GM23248 (cell line): Measurements from ENCODE around the gene CARD10.

Source experiments
- EZH2 ChIP-seq: fragments of 200-600 bp; sonication (generic); IDR thresholded peaks from 2 replicates; pipeline ENCODE4 v1.6.1; 2018; ENCODE audit warnings: antibody characterized with exemption, mild to moderate bottlenecking; ENCODE audit not compliant: insufficient read depth, poor library complexity, severe bottlenecking
- EZH2phosphoT487 ChIP-seq: fragments of 200-600 bp; sonication (generic); IDR thresholded peaks from 2 replicates; pipeline ENCODE4 v1.6.1; 2018; ENCODE audit warnings: antibody characterized with exemption, moderate library complexity, mild to moderate bottlenecking, low read depth; ENCODE audit not compliant: insufficient read depth

- TF ChIP-seq EZH2 (no peak), EZH2phosphoT487 (no peak)
Measured at GRCh38 chr22:37508431-37508992, 10.7 kb downstream of the CARD10 start.
